ENCODE data around the gene RHBDL1. TPM values are rescaled to one million over a fixed set of nuclear protein-coding genes. Genes with fewer than 3 reads are reported as not detected.

The RHBDL1 gene
- total and polyA plus RNA-seq, 9 of the 15 experiments (the other 6 are each of a cell fraction or from before 2014, with no cell fraction given) = 0.03 to 5.6 (median 1.3) TPM; not detected in 1

- TF ChIP-seq, protein P1, sequence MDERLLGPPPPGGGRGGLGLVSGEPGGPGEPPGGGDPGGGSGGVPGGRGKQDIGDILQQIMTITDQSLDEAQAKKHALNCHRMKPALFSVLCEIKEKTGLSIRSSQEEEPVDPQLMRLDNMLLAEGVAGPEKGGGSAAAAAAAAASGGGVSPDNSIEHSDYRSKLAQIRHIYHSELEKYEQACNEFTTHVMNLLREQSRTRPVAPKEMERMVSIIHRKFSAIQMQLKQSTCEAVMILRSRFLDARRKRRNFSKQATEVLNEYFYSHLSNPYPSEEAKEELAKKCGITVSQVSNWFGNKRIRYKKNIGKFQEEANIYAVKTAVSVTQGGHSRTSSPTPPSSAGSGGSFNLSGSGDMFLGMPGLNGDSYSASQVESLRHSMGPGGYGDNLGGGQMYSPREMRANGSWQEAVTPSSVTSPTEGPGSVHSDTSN (CRISPR knock-in tag; IDR thresholded peaks at IDR 0.05; ENCODE audit: low read depth) = no peak
- TF ChIP-seq, protein P1 (tag; conservative IDR thresholded peaks at IDR 0.05; ENCODE audit: low read depth) = no peak
- no peak for TF ChIP-seq HDGF (IDR thresholded peaks at IDR 0.05)
- TF ChIP-seq POLR2A (conservative IDR thresholded peaks at IDR 0.05) = peak; percentile 5; the same call in 1 of the 2 replicates
- TF ChIP-seq, protein P2, sequence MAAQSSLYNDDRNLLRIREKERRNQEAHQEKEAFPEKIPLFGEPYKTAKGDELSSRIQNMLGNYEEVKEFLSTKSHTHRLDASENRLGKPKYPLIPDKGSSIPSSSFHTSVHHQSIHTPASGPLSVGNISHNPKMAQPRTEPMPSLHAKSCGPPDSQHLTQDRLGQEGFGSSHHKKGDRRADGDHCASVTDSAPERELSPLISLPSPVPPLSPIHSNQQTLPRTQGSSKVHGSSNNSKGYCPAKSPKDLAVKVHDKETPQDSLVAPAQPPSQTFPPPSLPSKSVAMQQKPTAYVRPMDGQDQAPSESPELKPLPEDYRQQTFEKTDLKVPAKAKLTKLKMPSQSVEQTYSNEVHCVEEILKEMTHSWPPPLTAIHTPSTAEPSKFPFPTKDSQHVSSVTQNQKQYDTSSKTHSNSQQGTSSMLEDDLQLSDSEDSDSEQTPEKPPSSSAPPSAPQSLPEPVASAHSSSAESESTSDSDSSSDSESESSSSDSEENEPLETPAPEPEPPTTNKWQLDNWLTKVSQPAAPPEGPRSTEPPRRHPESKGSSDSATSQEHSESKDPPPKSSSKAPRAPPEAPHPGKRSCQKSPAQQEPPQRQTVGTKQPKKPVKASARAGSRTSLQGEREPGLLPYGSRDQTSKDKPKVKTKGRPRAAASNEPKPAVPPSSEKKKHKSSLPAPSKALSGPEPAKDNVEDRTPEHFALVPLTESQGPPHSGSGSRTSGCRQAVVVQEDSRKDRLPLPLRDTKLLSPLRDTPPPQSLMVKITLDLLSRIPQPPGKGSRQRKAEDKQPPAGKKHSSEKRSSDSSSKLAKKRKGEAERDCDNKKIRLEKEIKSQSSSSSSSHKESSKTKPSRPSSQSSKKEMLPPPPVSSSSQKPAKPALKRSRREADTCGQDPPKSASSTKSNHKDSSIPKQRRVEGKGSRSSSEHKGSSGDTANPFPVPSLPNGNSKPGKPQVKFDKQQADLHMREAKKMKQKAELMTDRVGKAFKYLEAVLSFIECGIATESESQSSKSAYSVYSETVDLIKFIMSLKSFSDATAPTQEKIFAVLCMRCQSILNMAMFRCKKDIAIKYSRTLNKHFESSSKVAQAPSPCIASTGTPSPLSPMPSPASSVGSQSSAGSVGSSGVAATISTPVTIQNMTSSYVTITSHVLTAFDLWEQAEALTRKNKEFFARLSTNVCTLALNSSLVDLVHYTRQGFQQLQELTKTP (IDR thresholded peaks at IDR 0.05; ENCODE audit: low read depth in 1 of 2, partially characterized antibody in 2 of 2) = no peak
- no peak for TF ChIP-seq MTA1 (IDR thresholded peaks at IDR 0.05; ENCODE audit: borderline replicate concordance)
- TF ChIP-seq ZNF134 (CRISPR knock-in tag; conservative IDR thresholded peaks at IDR 0.05) = no peak
- TF ChIP-seq ZBED1 (IDR thresholded peaks at IDR 0.05) = no peak
- TF ChIP-seq HNRNPLL (IDR thresholded peaks at IDR 0.05; ENCODE audit: low read depth, low read length, poor library complexity, severe bottlenecking) = no peak
- TF ChIP-seq KHSRP (IDR thresholded peaks at IDR 0.05) = no peak
- peak; percentile 69 for TF ChIP-seq FIP1L1 (IDR thresholded peaks at IDR 0.05; ENCODE audit: low read depth, low read length, poor library complexity, severe bottlenecking)
- peak; percentile 39; the same call in 1 of the 2 replicates for TF ChIP-seq BHLHE40 (IDR thresholded peaks at IDR 0.05; ENCODE audit: low read length)
- no peak for TF ChIP-seq ESRRA (IDR thresholded peaks at IDR 0.05; ENCODE audit: borderline replicate concordance, low read depth)
- TF ChIP-seq C11orf30 (IDR thresholded peaks at IDR 0.05; ENCODE audit: low read depth) = no peak
- TF ChIP-seq, protein P3, sequence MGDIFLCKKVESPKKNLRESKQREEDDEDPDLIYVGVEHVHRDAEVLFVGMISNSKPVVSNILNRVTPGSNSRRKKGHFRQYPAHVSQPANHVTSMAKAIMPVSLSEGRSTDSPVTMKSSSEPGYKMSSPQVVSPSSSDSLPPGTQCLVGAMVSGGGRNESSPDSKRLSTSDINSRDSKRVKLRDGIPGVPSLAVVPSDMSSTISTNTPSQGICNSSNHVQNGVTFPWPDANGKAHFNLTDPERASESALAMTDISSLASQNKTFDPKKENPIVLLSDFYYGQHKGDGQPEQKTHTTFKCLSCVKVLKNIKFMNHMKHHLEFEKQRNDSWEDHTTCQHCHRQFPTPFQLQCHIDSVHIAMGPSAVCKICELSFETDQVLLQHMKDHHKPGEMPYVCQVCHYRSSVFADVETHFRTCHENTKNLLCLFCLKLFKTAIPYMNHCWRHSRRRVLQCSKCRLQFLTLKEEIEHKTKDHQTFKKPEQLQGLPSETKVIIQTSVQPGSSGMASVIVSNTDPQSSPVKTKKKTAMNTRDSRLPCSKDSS (IDR thresholded peaks at IDR 0.05; ENCODE audit: low read depth, partially characterized antibody) = no peak
- TF ChIP-seq PURB (CRISPR knock-in tag; IDR thresholded peaks at IDR 0.05; ENCODE audit: low read depth) = no peak
- TF ChIP-seq RBFOX2 (IDR thresholded peaks at IDR 0.05; ENCODE audit: low read depth, low read length) = 0 out of 2 replicates have a peak, but pooled peaks have one; percentile 31
- TF ChIP-seq CC2D1A (IDR thresholded peaks at IDR 0.05) = no peak
- no peak for TF ChIP-seq CBX3 (IDR thresholded peaks at IDR 0.05; ENCODE audit: borderline replicate concordance in 1 of 2, low read length in 2 of 2)
- TF ChIP-seq EWSR1 (IDR thresholded peaks at IDR 0.05; ENCODE audit: borderline replicate concordance, low read depth, partially characterized antibody) = no peak
- TF ChIP-seq SP1 (CRISPR knock-in tag; IDR thresholded peaks at IDR 0.05) = no peak
- no peak for TF ChIP-seq MAFF (IDR thresholded peaks at IDR 0.05; ENCODE audit: low read length)
- TF ChIP-seq SRSF9 (IDR thresholded peaks at IDR 0.05; ENCODE audit: borderline replicate concordance, low read depth, low read length) = no peak
Observed at GRCh38 chr16:630249-630814, 45.1 kb upstream of the RHBDL1 start (continued).

All from K562 (cell line).